DND-41 (cell line): Measurements from ENCODE around the gene CDX2.

Experiments used
- CTCF ChIP-seq: IDR thresholded peaks from 2 replicates; pipeline ENCODE4 v1.5.1; 2012; ENCODE audit warnings: borderline replicate concordance, low read length, moderate library complexity, mild to moderate bottlenecking; ENCODE audit not compliant: poor library complexity, severe bottlenecking; ENCODE audit errors: extremely low read depth
- EZH2 ChIP-seq: IDR thresholded peaks from 3 replicates; pipeline ENCODE4 v1.6.1; 2012; ENCODE audit warnings: borderline replicate concordance, low read depth, mild to moderate bottlenecking, moderate library complexity, low read length, inconsistent platforms; ENCODE audit not compliant: severe bottlenecking

- TF ChIP-seq CTCF = no peak
- no peak for TF ChIP-seq EZH2
Observed at GRCh38 chr13:27956576-27957300, 12.4 kb downstream of the CDX2 start.
